ENCODE results near the gene RAB31. TPM values are rescaled to one million over a fixed set of nuclear protein-coding genes. Genes with fewer than 3 reads are reported as not detected.

Gene RAB31
- polyA plus RNA-seq, 1 donor (not counting 4 experiments of a cell fraction or from before 2014, with no cell fraction given), result 47.0 TPM

- no peaks in the 10 kb centered on the region for H3K4me1 ChIP-seq (ENCODE audit: control insufficient read depth, extremely low read depth, insufficient read depth, low read length)
- H3K9me3 ChIP-seq (ENCODE audit: control insufficient read depth, low read depth, low read length), result no peaks in the 10 kb centered on the region
- H3K9me1 ChIP-seq (ENCODE audit: control insufficient read depth, extremely low read depth, insufficient read depth, low read length), result no peaks in the 10 kb centered on the region
- no peaks in the 10 kb centered on the region for H3K27me3 ChIP-seq (ENCODE audit: control insufficient read depth, extremely low read depth, insufficient read depth, low read length)
- no peak for DNase-seq (ENCODE audit: low read depth, low spot score)
- no peak overlapping the region for H3K4me2 ChIP-seq (ENCODE audit: control insufficient read depth, extremely low read depth, insufficient read depth, low read depth, low read length)
- no peaks in the 10 kb centered on the region for H3K79me2 ChIP-seq (ENCODE audit: control insufficient read depth, insufficient read depth, low read length)
- no peak overlapping the region for H3K9ac ChIP-seq (ENCODE audit: control insufficient read depth, extremely low read depth, insufficient read depth, low read length)
- peaks cover 3 to 7% of the 10 kb centered on the region in 2 experiments for H3K36me3 ChIP-seq (ENCODE audit: control insufficient read depth in 2 of 2, extremely low read depth in 1 of 2, insufficient read depth in 2 of 2, low read length in 2 of 2)
- H3K27ac ChIP-seq (ENCODE audit: control insufficient read depth, insufficient read depth, low read length), result no peak overlapping the region
- no peak overlapping the region for H3K4me3 ChIP-seq (ENCODE audit: control insufficient read depth in 2 of 3, extremely low read depth in 1 of 3, insufficient read depth in 2 of 3, low read depth in 1 of 3, low read length in 3 of 3)
- TF ChIP-seq EZH2 (IDR thresholded peaks at IDR 0.05; ENCODE audit: low read length) (no peak), CTCF (optimal IDR thresholded peaks at IDR 0.05 in 1 of 3, IDR thresholded peaks at IDR 0.05 in 1 of 3, conservative IDR thresholded peaks at IDR 0.05 in 1 of 3; ENCODE audit: extremely low read depth in 1 of 3, insufficient read depth in 2 of 3, low read length in 3 of 3) (no peak)
- dilution Hi-C loops (cut with MboI; ENCODE audit: extremely low pct_ligation_motif_present, low sequenced_read_pairs), result no loop called here
- no peaks in the 10 kb centered on the region for H4K20me1 ChIP-seq (ENCODE audit: control insufficient read depth, extremely low read depth, insufficient read depth, low read length)
- H2AFZ ChIP-seq (ENCODE audit: control insufficient read depth, low read length), result no peak overlapping the region
- FAIRE-seq, result no peak
These were observed 80.0 kb downstream of the RAB31 start for GRCh38 chr18:9788140-9788539.

- no peaks in the 10 kb centered on the region for H3K79me2 ChIP-seq (ENCODE audit: control insufficient read depth, insufficient read depth, low read length)
- H3K4me2 ChIP-seq (ENCODE audit: control insufficient read depth, extremely low read depth, insufficient read depth, low read depth, low read length), result no peak overlapping the region
- H4K20me1 ChIP-seq (ENCODE audit: control insufficient read depth, extremely low read depth, insufficient read depth, low read length), result no peaks in the 10 kb centered on the region
- H3K9me3 ChIP-seq (ENCODE audit: control insufficient read depth, low read depth, low read length), result no peaks in the 10 kb centered on the region
- H3K9me1 ChIP-seq (ENCODE audit: control insufficient read depth, extremely low read depth, insufficient read depth, low read length), result no peaks in the 10 kb centered on the region
- DNase-seq (ENCODE audit: low read depth, low spot score) (no peak), FAIRE-seq (no peak)
- H3K4me3 ChIP-seq (ENCODE audit: control insufficient read depth in 2 of 3, extremely low read depth in 1 of 3, insufficient read depth in 2 of 3, low read depth in 1 of 3, low read length in 3 of 3), result no peak overlapping the region
- H3K27me3 ChIP-seq (ENCODE audit: control insufficient read depth, extremely low read depth, insufficient read depth, low read length), result no peaks in the 10 kb centered on the region
- peaks cover 3 to 7% of the 10 kb centered on the region in 2 experiments for H3K36me3 ChIP-seq (ENCODE audit: control insufficient read depth in 2 of 2, extremely low read depth in 1 of 2, insufficient read depth in 2 of 2, low read length in 2 of 2)
- dilution Hi-C loops (cut with MboI; ENCODE audit: extremely low pct_ligation_motif_present, low sequenced_read_pairs), result no loop called here
- no peaks in the 10 kb centered on the region for H3K4me1 ChIP-seq (ENCODE audit: control insufficient read depth, extremely low read depth, insufficient read depth, low read length)
- H2AFZ ChIP-seq (ENCODE audit: control insufficient read depth, low read length), result no peak overlapping the region
- no peak for TF ChIP-seq CTCF (optimal IDR thresholded peaks at IDR 0.05 in 1 of 3, IDR thresholded peaks at IDR 0.05 in 1 of 3, conservative IDR thresholded peaks at IDR 0.05 in 1 of 3; ENCODE audit: extremely low read depth in 1 of 3, insufficient read depth in 2 of 3, low read length in 3 of 3)
- H3K27ac ChIP-seq (ENCODE audit: control insufficient read depth, insufficient read depth, low read length), result no peak overlapping the region
- H3K9ac ChIP-seq (ENCODE audit: control insufficient read depth, extremely low read depth, insufficient read depth, low read length), result no peak overlapping the region
These were observed 80.8 kb downstream of the RAB31 start for GRCh38 chr18:9788860-9789259.

All from keratinocyte (primary cell).